ENCODE results near the gene TMEM253.

The TMEM253 gene

DNA sequence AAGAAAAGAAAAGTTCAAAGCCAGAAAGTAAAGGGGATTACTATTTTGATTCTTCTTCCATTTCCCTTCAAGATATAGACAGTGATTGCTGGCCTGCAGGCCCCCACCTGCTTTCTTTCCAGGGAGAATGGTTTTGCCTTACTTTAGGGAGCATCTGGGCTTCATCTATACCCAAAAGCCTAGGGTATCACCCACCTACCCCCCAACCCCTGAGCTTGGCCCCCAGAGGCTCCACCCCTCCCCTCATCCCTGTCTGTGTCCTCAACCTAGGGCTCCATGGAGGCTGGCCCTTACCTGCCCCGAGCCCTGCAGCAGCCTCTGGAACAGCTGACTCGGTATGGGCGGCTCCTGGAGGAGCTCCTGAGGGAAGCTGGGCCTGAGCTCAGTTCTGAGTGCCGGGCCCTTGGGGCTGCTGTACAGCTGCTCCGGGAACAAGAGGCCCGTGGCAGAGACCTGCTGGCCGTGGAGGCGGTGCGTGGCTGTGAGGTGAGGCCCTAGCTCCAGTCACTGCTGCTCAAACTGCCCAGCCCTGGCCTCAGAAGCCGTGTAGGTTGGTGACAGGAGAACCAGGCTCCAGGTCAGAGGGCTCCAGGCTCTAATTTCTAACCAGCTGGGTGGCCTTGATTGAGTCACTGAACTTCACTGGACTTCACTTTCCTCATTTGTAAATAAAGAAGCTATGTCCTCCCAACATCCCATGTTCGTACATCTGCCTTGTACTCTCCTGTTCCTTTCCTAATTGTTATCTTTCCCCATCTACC lies 17.1 kb upstream of the TMEM253 start:
- POLR2A ChIA-PET: interaction anchor here (0.6 to 6.3 kb wide), 2 partner anchors 12 to 25 kb away, joined by 5 to 37 read pairs; partner anchors contain the start of gene ARHGEF40
- CTCF ChIA-PET: interaction anchor here (1.3 kb wide), 1 partner anchor 9 kb away, joined by 5 read pairs; no protein-coding TSS in a partner anchor
- TF ChIP-seq SP1 (IDR thresholded peaks at IDR 0.05) (no peak), FOXA1 (IDR thresholded peaks at IDR 0.05) (no peak), NFRKB (IDR thresholded peaks at IDR 0.05) (no peak), ZNF384 (IDR thresholded peaks at IDR 0.05) (no peak), ARNT (IDR thresholded peaks at IDR 0.05) (no peak), LEF1 (IDR thresholded peaks at IDR 0.05; ENCODE audit: borderline replicate concordance) (no peak), TARDBP (IDR thresholded peaks at IDR 0.05) (no peak), FOXM1 (IDR thresholded peaks at IDR 0.05; ENCODE audit: borderline replicate concordance) (no peak)
- DNase-seq (ENCODE audit: extremely low spot score): no peak

DNA sequence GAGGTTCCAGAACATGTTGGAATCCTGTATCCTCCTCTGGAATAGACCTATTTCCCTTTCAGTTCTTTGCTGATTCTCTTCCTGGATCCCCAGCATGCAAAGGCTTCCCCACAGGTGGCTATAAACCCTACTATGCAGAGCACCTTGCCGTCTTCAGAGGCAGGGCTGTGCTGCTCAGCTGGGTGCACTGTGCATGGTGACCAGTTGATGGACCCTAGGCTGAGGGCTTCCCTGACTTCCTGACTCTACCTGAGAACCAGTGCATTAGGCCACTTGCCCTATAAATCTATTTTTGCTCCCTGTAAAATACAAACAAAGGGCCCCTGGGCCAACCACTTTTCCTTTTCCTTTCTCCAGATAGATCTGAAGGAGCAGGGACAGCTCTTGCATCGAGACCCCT lies 16.5 kb upstream of the TMEM253 start:
- no peak for DNase-seq (ENCODE audit: extremely low spot score)
- CTCF ChIA-PET: interaction anchor here (1.3 kb wide), 1 partner anchor 8 kb away, joined by 5 read pairs; no protein-coding TSS in a partner anchor
- POLR2A ChIA-PET: interaction anchor here (6.3 kb wide), 1 partner anchor 13 kb away, joined by 37 read pairs; the partner anchor contains the start of gene ARHGEF40
- TF ChIP-seq HDGF (IDR thresholded peaks at IDR 0.05; ENCODE audit: borderline replicate concordance) (no peak), FOXM1 (IDR thresholded peaks at IDR 0.05; ENCODE audit: borderline replicate concordance) (no peak), LEF1 (IDR thresholded peaks at IDR 0.05; ENCODE audit: borderline replicate concordance) (no peak), TARDBP (IDR thresholded peaks at IDR 0.05) (no peak), L3MBTL2 (conservative IDR thresholded peaks at IDR 0.05) (no peak)
- TF ChIP-seq, protein P1, sequence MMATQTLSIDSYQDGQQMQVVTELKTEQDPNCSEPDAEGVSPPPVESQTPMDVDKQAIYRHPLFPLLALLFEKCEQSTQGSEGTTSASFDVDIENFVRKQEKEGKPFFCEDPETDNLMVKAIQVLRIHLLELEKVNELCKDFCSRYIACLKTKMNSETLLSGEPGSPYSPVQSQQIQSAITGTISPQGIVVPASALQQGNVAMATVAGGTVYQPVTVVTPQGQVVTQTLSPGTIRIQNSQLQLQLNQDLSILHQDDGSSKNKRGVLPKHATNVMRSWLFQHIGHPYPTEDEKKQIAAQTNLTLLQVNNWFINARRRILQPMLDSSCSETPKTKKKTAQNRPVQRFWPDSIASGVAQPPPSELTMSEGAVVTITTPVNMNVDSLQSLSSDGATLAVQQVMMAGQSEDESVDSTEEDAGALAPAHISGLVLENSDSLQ (IDR thresholded peaks at IDR 0.05): no peak

DNA sequence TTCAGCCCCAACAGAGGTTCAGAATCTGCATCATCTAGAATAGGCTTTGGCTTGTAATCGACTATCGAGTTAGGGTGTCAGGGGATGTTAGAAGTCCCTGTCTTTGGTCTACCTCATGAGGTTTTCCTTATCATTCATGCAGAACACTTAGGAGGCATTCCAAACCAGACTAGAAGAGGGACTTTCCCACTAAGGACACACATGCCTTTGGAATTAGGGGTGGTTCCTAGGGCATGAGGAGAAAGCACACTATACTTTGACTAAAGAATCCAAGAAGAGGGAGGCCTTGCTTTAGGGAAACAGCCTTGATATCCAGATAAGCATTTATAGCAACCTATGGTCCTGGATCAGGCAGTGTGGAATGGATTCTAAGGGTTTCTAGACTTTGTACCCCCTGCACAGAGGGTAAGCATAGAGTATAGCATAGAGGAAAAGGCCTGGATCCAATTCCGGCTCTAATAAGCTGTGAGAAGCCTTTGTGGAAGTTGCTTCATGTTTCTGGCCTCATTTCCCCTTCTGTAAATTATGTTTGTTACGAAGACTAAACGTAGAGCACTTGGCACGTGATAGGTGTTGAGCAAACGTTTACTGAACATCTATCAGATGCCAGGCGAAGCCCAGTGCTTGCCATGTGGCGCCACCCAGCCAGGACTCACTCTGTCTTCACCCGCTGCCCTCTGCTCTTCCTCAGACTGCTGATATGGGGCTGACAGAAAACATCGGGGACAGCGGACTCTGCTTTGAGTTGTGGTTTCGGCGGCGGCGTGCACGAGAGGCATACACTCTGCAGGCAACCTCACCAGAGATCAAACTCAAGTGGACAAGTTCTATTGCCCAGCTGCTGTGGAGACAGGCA lies 15.6 kb upstream of the TMEM253 start:
- TF ChIP-seq BHLHE40 (IDR thresholded peaks at IDR 0.05; ENCODE audit: borderline replicate concordance): no peak
- TF ChIP-seq SP1 (IDR thresholded peaks at IDR 0.05): no peak
- TF ChIP-seq ELF4 (IDR thresholded peaks at IDR 0.05): no peak
- no peak for TF ChIP-seq NFRKB (IDR thresholded peaks at IDR 0.05)
- TF ChIP-seq FOXM1 (IDR thresholded peaks at IDR 0.05; ENCODE audit: borderline replicate concordance): no peak
- TF ChIP-seq FOXA1 (IDR thresholded peaks at IDR 0.05): no peak
- TF ChIP-seq CTBP1 (IDR thresholded peaks at IDR 0.05; ENCODE audit: borderline replicate concordance): no peak
- TF ChIP-seq FOXK2 (IDR thresholded peaks at IDR 0.05): no peak
- TF ChIP-seq LEF1 (IDR thresholded peaks at IDR 0.05; ENCODE audit: borderline replicate concordance): no peak
- TF ChIP-seq TARDBP (IDR thresholded peaks at IDR 0.05): no peak
- TF ChIP-seq L3MBTL2 (conservative IDR thresholded peaks at IDR 0.05): no peak
- no peak for TF ChIP-seq SUZ12 (IDR thresholded peaks at IDR 0.05)
- TF ChIP-seq ARNT (IDR thresholded peaks at IDR 0.05): no peak
- no peak for TF ChIP-seq ZNF384 (IDR thresholded peaks at IDR 0.05)
- no peak for TF ChIP-seq HDGF (IDR thresholded peaks at IDR 0.05; ENCODE audit: borderline replicate concordance)
- TF ChIP-seq, protein P1 (IDR thresholded peaks at IDR 0.05): no peak
- DNase-seq (ENCODE audit: extremely low spot score): no peak
- ChIA-PET POLR2A (interaction anchor here (6.3 kb wide), 1 partner anchor 14 kb away, joined by 37 read pairs; the partner anchor contains the start of gene ARHGEF40), CTCF (interaction anchor here (1.1 kb wide), 1 partner anchor 20 kb away, joined by 5 read pairs; no protein-coding TSS in a partner anchor)

DNA sequence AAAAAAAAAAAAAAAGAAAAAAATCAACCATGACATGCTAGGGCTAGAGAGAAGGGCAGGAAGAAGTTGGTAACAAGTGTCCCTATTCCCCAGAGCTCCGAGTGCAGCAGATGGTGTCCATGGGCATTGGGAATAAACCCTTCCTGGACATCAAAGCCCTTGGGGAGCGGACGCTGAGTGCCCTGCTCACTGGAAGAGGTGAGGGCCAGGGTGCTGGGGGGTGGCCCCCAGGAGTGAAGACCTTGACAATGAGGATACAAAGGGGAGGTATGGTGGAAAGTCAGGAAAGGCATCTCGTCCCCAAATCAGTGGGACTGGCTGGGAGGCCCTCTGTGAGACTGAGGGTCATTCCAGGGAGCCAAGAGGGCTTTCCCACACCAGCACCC lies 14.0 kb upstream of the TMEM253 start:
- TF ChIP-seq L3MBTL2 (conservative IDR thresholded peaks at IDR 0.05) (no peak), NFRKB (IDR thresholded peaks at IDR 0.05) (no peak), ELF4 (IDR thresholded peaks at IDR 0.05) (no peak), FOXM1 (IDR thresholded peaks at IDR 0.05; ENCODE audit: borderline replicate concordance) (no peak), LEF1 (IDR thresholded peaks at IDR 0.05; ENCODE audit: borderline replicate concordance) (no peak), HDGF (IDR thresholded peaks at IDR 0.05; ENCODE audit: borderline replicate concordance) (no peak), TARDBP (IDR thresholded peaks at IDR 0.05) (no peak), SUZ12 (IDR thresholded peaks at IDR 0.05) (no peak), ARNT (IDR thresholded peaks at IDR 0.05) (no peak)
- TF ChIP-seq, protein P1 (IDR thresholded peaks at IDR 0.05): no peak
- POLR2A ChIA-PET: interaction anchor here (1.3 to 6.3 kb wide), 2 partner anchors 16 to 18 kb away, joined by 4 to 37 read pairs; partner anchors contain the start of gene ARHGEF40
- CTCF ChIA-PET: interaction anchor here (0.6 to 2.0 kb wide), 7 partner anchors 16 to 71 kb away, joined by 3 to 10 read pairs (median 3); partner anchors contain the start of gene ARHGEF40
- DNase-seq (ENCODE audit: extremely low spot score): no peak

DNA sequence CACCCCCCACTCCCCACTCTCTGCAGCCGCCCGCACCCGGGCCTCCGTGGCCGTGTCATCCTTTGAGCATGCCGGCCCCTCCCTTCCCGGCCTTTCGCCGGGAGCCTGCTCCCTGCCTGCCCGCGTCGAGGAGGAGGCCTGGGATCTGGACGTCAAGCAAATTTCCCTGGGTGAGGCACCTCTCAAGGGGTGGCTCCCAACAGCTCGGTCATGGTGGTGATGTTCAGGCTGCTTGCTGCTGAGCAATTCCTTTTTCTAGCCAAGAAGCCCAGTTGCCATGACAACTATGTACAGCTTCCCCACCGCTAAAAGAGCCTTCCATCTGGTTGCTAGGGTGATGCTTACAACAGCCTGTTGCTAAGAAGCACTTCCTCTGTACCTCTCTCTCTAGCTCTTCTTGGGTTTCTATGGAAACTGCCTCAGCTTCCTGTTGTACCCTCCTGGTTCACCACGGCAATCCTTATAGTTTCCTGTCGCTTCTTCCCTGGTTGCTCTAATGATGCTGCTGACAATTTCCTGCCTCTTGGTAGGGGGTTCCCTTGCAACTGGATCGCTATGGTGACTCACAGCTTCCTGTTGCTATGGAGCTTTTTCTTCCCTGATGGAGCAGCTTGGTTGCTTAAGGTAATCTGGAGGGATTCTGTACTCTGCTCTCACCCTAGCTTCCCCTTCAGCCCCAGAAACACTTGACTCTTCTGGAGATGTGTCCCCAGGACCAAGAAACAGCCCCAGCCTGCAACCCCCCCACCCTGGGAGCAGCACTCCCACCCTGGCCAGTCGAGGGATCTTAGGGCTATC lies 13.4 kb upstream of the TMEM253 start:
- TF ChIP-seq LEF1 (IDR thresholded peaks at IDR 0.05; ENCODE audit: borderline replicate concordance) (no peak), SP1 (IDR thresholded peaks at IDR 0.05) (no peak), TARDBP (IDR thresholded peaks at IDR 0.05) (no peak), NFRKB (IDR thresholded peaks at IDR 0.05) (no peak), L3MBTL2 (conservative IDR thresholded peaks at IDR 0.05) (no peak), ELF4 (IDR thresholded peaks at IDR 0.05) (no peak), FOXA1 (IDR thresholded peaks at IDR 0.05) (no peak), FOXK2 (IDR thresholded peaks at IDR 0.05) (no peak), SUZ12 (IDR thresholded peaks at IDR 0.05) (no peak), FOXM1 (IDR thresholded peaks at IDR 0.05; ENCODE audit: borderline replicate concordance) (no peak), ZNF384 (IDR thresholded peaks at IDR 0.05) (no peak), HDGF (IDR thresholded peaks at IDR 0.05; ENCODE audit: borderline replicate concordance) (no peak), ARNT (IDR thresholded peaks at IDR 0.05) (no peak), BHLHE40 (IDR thresholded peaks at IDR 0.05; ENCODE audit: borderline replicate concordance) (no peak), CTBP1 (IDR thresholded peaks at IDR 0.05; ENCODE audit: borderline replicate concordance) (no peak)
- TF ChIP-seq, protein P1 (IDR thresholded peaks at IDR 0.05): no peak
- ChIA-PET CTCF (interaction anchor here (0.8 to 2.0 kb wide), 5 partner anchors 16 to 72 kb away, joined by 3 to 10 read pairs (median 5); partner anchors contain the start of gene ARHGEF40), POLR2A (interaction anchor here (1.3 to 6.3 kb wide), 2 partner anchors 16 to 19 kb away, joined by 4 to 37 read pairs; partner anchors contain the start of gene ARHGEF40)
- no peak for DNase-seq (ENCODE audit: extremely low spot score)

All from HEK293T (cell line).